Measurements from ENCODE around the gene NKX3-2. TPM values are rescaled to one million over a fixed set of nuclear protein-coding genes. Genes with fewer than 3 reads are reported as not detected.

Gene NKX3-2
- total and polyA plus RNA-seq, 2 donors, result under 0.01 to 0.05 TPM

- H3K27ac ChIP-seq (ENCODE audit: low read depth in 1 of 2, low read length in 1 of 2), result no peak overlapping the region
- H3K4me3 ChIP-seq (ENCODE audit: low read length in 2 of 2), result no peak overlapping the region
- 98% methylated on average over 1 of the region's 1 CpG for WGBS
- no peaks in the 10 kb centered on the region for H3K4me1 ChIP-seq (ENCODE audit: control insufficient read depth in 2 of 2, insufficient read depth in 2 of 2, low read length in 2 of 2)
- no peaks in the 10 kb centered on the region for H3K36me3 ChIP-seq (ENCODE audit: control insufficient read depth in 2 of 2, insufficient read depth in 2 of 2, low read length in 1 of 2)
- no peak for DNase-seq (ENCODE audit: low read depth in 6 of 9, low spot score in 9 of 9)
- H3K27me3 ChIP-seq (ENCODE audit: control insufficient read depth in 2 of 2, insufficient read depth in 1 of 2, low read length in 1 of 2), result peaks cover 0 to 11% of the 10 kb centered on the region in 2 donors
- H3K9me3 ChIP-seq (ENCODE audit: control insufficient read depth in 2 of 2, insufficient read depth in 1 of 2, low read length in 1 of 2), result no peaks in the 10 kb centered on the region
These were observed 34.9 kb downstream of the NKX3-2 start for GRCh38 chr4:13509442-13509841.

- no peak overlapping the region for H3K27ac ChIP-seq (ENCODE audit: low read depth in 1 of 2, low read length in 1 of 2)
- no peak for DNase-seq (ENCODE audit: low read depth in 6 of 9, low spot score in 9 of 9)
- no peaks in the 10 kb centered on the region for H3K9me3 ChIP-seq (ENCODE audit: control insufficient read depth in 2 of 2, insufficient read depth in 1 of 2, low read length in 1 of 2)
- no peak overlapping the region for H3K4me3 ChIP-seq (ENCODE audit: low read length in 2 of 2)
- WGBS, result 96% methylated on average over 5 of the region's 5 CpGs
- H3K36me3 ChIP-seq (ENCODE audit: control insufficient read depth in 2 of 2, insufficient read depth in 2 of 2, low read length in 1 of 2), result no peaks in the 10 kb centered on the region
- H3K4me1 ChIP-seq (ENCODE audit: control insufficient read depth in 2 of 2, insufficient read depth in 2 of 2, low read length in 2 of 2), result no peaks in the 10 kb centered on the region
- peaks cover 0 to 8% of the 10 kb centered on the region in 2 donors for H3K27me3 ChIP-seq (ENCODE audit: control insufficient read depth in 2 of 2, insufficient read depth in 1 of 2, low read length in 1 of 2)
These were observed 39.9 kb downstream of the NKX3-2 start for GRCh38 chr4:13504374-13504773.

GRCh38 chr4:13498469-13498868 is 45.8 kb downstream of the NKX3-2 start:
- H3K9me3 ChIP-seq (ENCODE audit: control insufficient read depth in 2 of 2, insufficient read depth in 1 of 2, low read length in 1 of 2), result no peaks in the 10 kb centered on the region
- peaks cover 0 to 9% of the 10 kb centered on the region in 2 donors for H3K27me3 ChIP-seq (ENCODE audit: control insufficient read depth in 2 of 2, insufficient read depth in 1 of 2, low read length in 1 of 2)
- no peak overlapping the region for H3K4me3 ChIP-seq (ENCODE audit: low read length in 2 of 2)
- DNase-seq (ENCODE audit: low read depth in 6 of 9, low spot score in 9 of 9), result no peak
- 91% methylated on average over 1 of the region's 1 CpG for WGBS
- H3K4me1 ChIP-seq (ENCODE audit: control insufficient read depth in 2 of 2, insufficient read depth in 2 of 2, low read length in 2 of 2), result no peaks in the 10 kb centered on the region
- no peak overlapping the region for H3K27ac ChIP-seq (ENCODE audit: low read depth in 1 of 2, low read length in 1 of 2)
- no peaks in the 10 kb centered on the region for H3K36me3 ChIP-seq (ENCODE audit: control insufficient read depth in 2 of 2, insufficient read depth in 2 of 2, low read length in 1 of 2)

- no peak overlapping the region for H3K4me3 ChIP-seq (ENCODE audit: low read length in 2 of 2)
- H3K4me1 ChIP-seq (ENCODE audit: control insufficient read depth in 2 of 2, insufficient read depth in 2 of 2, low read length in 2 of 2), result no peaks in the 10 kb centered on the region
- no peak overlapping the region for H3K27ac ChIP-seq (ENCODE audit: low read depth in 1 of 2, low read length in 1 of 2)
- WGBS, result 84% methylated on average over 2 of the region's 2 CpGs
- no peaks in the 10 kb centered on the region for H3K36me3 ChIP-seq (ENCODE audit: control insufficient read depth in 2 of 2, insufficient read depth in 2 of 2, low read length in 1 of 2)
- H3K27me3 ChIP-seq (ENCODE audit: control insufficient read depth in 2 of 2, insufficient read depth in 1 of 2, low read length in 1 of 2), result peaks cover 0 to 10% of the 10 kb centered on the region in 2 donors
- no peak for DNase-seq (ENCODE audit: low read depth in 6 of 9, low spot score in 9 of 9)
- H3K9me3 ChIP-seq (ENCODE audit: control insufficient read depth in 2 of 2, insufficient read depth in 1 of 2, low read length in 1 of 2), result no peaks in the 10 kb centered on the region
These were observed 47.7 kb downstream of the NKX3-2 start for GRCh38 chr4:13496605-13497004.

- no peaks in the 10 kb centered on the region for H3K9me3 ChIP-seq (ENCODE audit: control insufficient read depth in 2 of 2, insufficient read depth in 1 of 2, low read length in 1 of 2)
- H3K4me1 ChIP-seq (ENCODE audit: control insufficient read depth in 2 of 2, insufficient read depth in 2 of 2, low read length in 2 of 2), result no peaks in the 10 kb centered on the region
- no peak overlapping the region for H3K4me3 ChIP-seq (ENCODE audit: low read length in 2 of 2)
- peaks cover 0 to 14% of the 10 kb centered on the region in 2 donors for H3K27me3 ChIP-seq (ENCODE audit: control insufficient read depth in 2 of 2, insufficient read depth in 1 of 2, low read length in 1 of 2)
- DNase-seq (ENCODE audit: low read depth in 6 of 9, low spot score in 9 of 9), result no peak
- H3K27ac ChIP-seq (ENCODE audit: low read depth in 1 of 2, low read length in 1 of 2), result no peak overlapping the region
- no peaks in the 10 kb centered on the region for H3K36me3 ChIP-seq (ENCODE audit: control insufficient read depth in 2 of 2, insufficient read depth in 2 of 2, low read length in 1 of 2)
- WGBS, result 99% methylated on average over 1 of the region's 1 CpG
These were observed 48.6 kb downstream of the NKX3-2 start for GRCh38 chr4:13495753-13496152.

GRCh38 chr4:13493793-13494192 is 50.5 kb downstream of the NKX3-2 start:
- Histone ChIP-seq H3K4me3 (ENCODE audit: low read length in 2 of 2) (no peak overlapping the region), H3K4me1 (ENCODE audit: control insufficient read depth in 2 of 2, insufficient read depth in 2 of 2, low read length in 2 of 2) (no peaks in the 10 kb centered on the region), H3K27me3 (ENCODE audit: control insufficient read depth in 2 of 2, insufficient read depth in 1 of 2, low read length in 1 of 2) (peaks cover 0 to 10% of the 10 kb centered on the region in 2 donors), H3K36me3 (ENCODE audit: control insufficient read depth in 2 of 2, insufficient read depth in 2 of 2, low read length in 1 of 2) (no peaks in the 10 kb centered on the region), H3K9me3 (ENCODE audit: control insufficient read depth in 2 of 2, insufficient read depth in 1 of 2, low read length in 1 of 2) (no peaks in the 10 kb centered on the region), H3K27ac (ENCODE audit: low read depth in 1 of 2, low read length in 1 of 2) (no peak overlapping the region)
- no peak for DNase-seq (ENCODE audit: low read depth in 6 of 9, low spot score in 9 of 9)

- Histone ChIP-seq H3K4me3 (ENCODE audit: low read length in 2 of 2) (no peak overlapping the region), H3K9me3 (ENCODE audit: control insufficient read depth in 2 of 2, insufficient read depth in 1 of 2, low read length in 1 of 2) (no peaks in the 10 kb centered on the region), H3K36me3 (ENCODE audit: control insufficient read depth in 2 of 2, insufficient read depth in 2 of 2, low read length in 1 of 2) (no peaks in the 10 kb centered on the region), H3K4me1 (ENCODE audit: control insufficient read depth in 2 of 2, insufficient read depth in 2 of 2, low read length in 2 of 2) (no peaks in the 10 kb centered on the region), H3K27me3 (ENCODE audit: control insufficient read depth in 2 of 2, insufficient read depth in 1 of 2, low read length in 1 of 2) (peaks cover 0 to 8% of the 10 kb centered on the region in 2 donors), H3K27ac (ENCODE audit: low read depth in 1 of 2, low read length in 1 of 2) (no peak overlapping the region)
- no peak for DNase-seq (ENCODE audit: low read depth in 6 of 9, low spot score in 9 of 9)
- 94% methylated on average over 3 of the region's 3 CpGs for WGBS
These were observed 51.6 kb downstream of the NKX3-2 start for GRCh38 chr4:13492747-13493146.

Other genes with a start within 250 kb of the NKX3-2 start
- 14.6 TPM for gene RAB28, start 60.2 kb downstream of the NKX3-2 start, total RNA-seq
- 21.2 TPM for gene RAB28, start 60.2 kb downstream of the NKX3-2 start, polyA plus RNA-seq
- gene BOD1L1, start 83.2 kb upstream of the NKX3-2 start, total RNA-seq, result 27.1 TPM
- gene BOD1L1, start 83.2 kb upstream of the NKX3-2 start, polyA plus RNA-seq, result 20.0 TPM